Muscle of leg (tissue), 11 donors: ENCODE results near the gene ZBTB7A. TPM values are rescaled to one million over a fixed set of nuclear protein-coding genes. Genes with fewer than 3 reads are reported as not detected.

Source experiments
- DNase-seq: peaks from one replicate; pipeline ENCODE4 v3.0.0; 2013
- H3K27ac ChIP-seq: one replicate; pipeline ENCODE4 v1.5.1; 2013; ENCODE audit warnings: mild to moderate bottlenecking, low read length, control low read depth
- H3K27me3 ChIP-seq: one replicate; pipeline ENCODE4 v1.6.1; 2013; ENCODE audit warnings: low read length; ENCODE audit not compliant: control insufficient read depth, insufficient read depth
- H3K36me3 ChIP-seq: one replicate; pipeline ENCODE4 v1.6.1; 2013; ENCODE audit warnings: low read length; ENCODE audit not compliant: control insufficient read depth, insufficient read depth
- H3K4me1 ChIP-seq: one replicate; pipeline ENCODE4 v1.6.1; 2013; ENCODE audit warnings: low read length; ENCODE audit not compliant: control insufficient read depth, insufficient read depth
- H3K4me3 ChIP-seq: one replicate; pipeline ENCODE4 v1.5.1; 2013; ENCODE audit warnings: low read length, control low read depth
- H3K9me3 ChIP-seq: replicated peaks from 2 replicates; pipeline ENCODE4 v1.6.1; 2013; ENCODE audit warnings: low read depth, low read length; ENCODE audit not compliant: control insufficient read depth
- WGBS: methylation state at CpG from one replicate; pipeline ENCODE4 v1.1.5; 2013; ENCODE audit warnings: missing lambda C conversion rate; ENCODE audit not compliant: insufficient coverage; 5-methylcytosine and 5-hydroxymethylcytosine counted together
- polyA plus RNA-seq, 8 donors: library from polyadenylated mRNA; unstranded; fragments of 120-200 nt; gene quantifications; one replicate each; pipeline versions ENCODE4 v1.2.1 to v1.2.3, GENCODE V29; 2013; ENCODE audit warnings: inconsistent platforms in 1 of 8, low replicate concordance in 1 of 8; ENCODE audit not compliant: insufficient read length in 8 of 8, insufficient read depth in 1 of 8
- total RNA-seq: library from RNA; stranded (reverse); fragments of 120-200 nt; gene quantifications from one replicate; pipeline ENCODE4 v1.2.4, GENCODE V29; 2013

Gene ZBTB7A
- total and polyA plus RNA-seq, 9 donors, result 4.2 to 10.9 (median 8.2) TPM

- no peak for DNase-seq
- H3K36me3 ChIP-seq, result peaks cover 6% of the 10 kb centered on the region
- H3K27ac ChIP-seq, result peak overlapping the region; percentile 51
- peaks cover 12% of the 10 kb centered on the region for H3K4me1 ChIP-seq
- 80% methylated on average over 1 of the region's 8 CpGs for WGBS
- H3K9me3 ChIP-seq, result no peaks in the 10 kb centered on the region
- no peaks in the 10 kb centered on the region for H3K27me3 ChIP-seq
- peak overlapping the region; percentile 39 for H3K4me3 ChIP-seq
Observed at GRCh38 chr19:4084547-4084877, 17.8 kb upstream of the ZBTB7A start.

GRCh38 chr19:4083677-4084546 is 17.2 kb upstream of the ZBTB7A start:
- Histone ChIP-seq H3K9me3 (no peaks in the 10 kb centered on the region), H3K27me3 (no peaks in the 10 kb centered on the region), H3K36me3 (no peaks in the 10 kb centered on the region), H3K4me3 (peak overlapping the region; percentile 39), H3K27ac (peak overlapping the region; percentile 62), H3K4me1 (peaks cover 9% of the 10 kb centered on the region)
- peak; percentile 85 for DNase-seq
- 60% methylated on average over 16 of the region's 28 CpGs for WGBS

- Histone ChIP-seq H3K4me1 (peaks cover 24% of the 10 kb centered on the region), H3K27me3 (peaks cover 2% of the 10 kb centered on the region), H3K4me3 (no peak overlapping the region), H3K27ac (no peak overlapping the region), H3K9me3 (no peaks in the 10 kb centered on the region), H3K36me3 (no peaks in the 10 kb centered on the region)
- DNase-seq, result no peak
- 73% methylated on average over 5 of the region's 9 CpGs for WGBS
Observed at GRCh38 chr19:4082172-4082571, 15.5 kb upstream of the ZBTB7A start.

- Histone ChIP-seq H3K27me3 (peaks cover 2% of the 10 kb centered on the region), H3K4me1 (peaks cover 26% of the 10 kb centered on the region), H3K9me3 (no peaks in the 10 kb centered on the region), H3K4me3 (no peak overlapping the region), H3K36me3 (no peaks in the 10 kb centered on the region), H3K27ac (no peak overlapping the region)
- DNase-seq, result no peak
- WGBS, result 5% methylated on average over 1 of the region's 2 CpGs
Observed at GRCh38 chr19:4081441-4082129, 14.9 kb upstream of the ZBTB7A start.

- Histone ChIP-seq H3K4me3 (no peak overlapping the region), H3K27ac (no peak overlapping the region), H3K36me3 (no peaks in the 10 kb centered on the region), H3K9me3 (no peaks in the 10 kb centered on the region), H3K4me1 (peaks cover 26% of the 10 kb centered on the region), H3K27me3 (peaks cover 2% of the 10 kb centered on the region)
- no CpG with 5 or more reads among the region's 6 CpGs for WGBS
- no peak for DNase-seq
Observed at GRCh38 chr19:4080473-4080872, 13.8 kb upstream of the ZBTB7A start.

- peaks cover 16% of the 10 kb centered on the region for H3K4me1 ChIP-seq
- peak overlapping the region; percentile 48 for H3K4me3 ChIP-seq
- H3K36me3 ChIP-seq, result no peaks in the 10 kb centered on the region
- DNase-seq, result peak; percentile 86
- no peaks in the 10 kb centered on the region for H3K9me3 ChIP-seq
- WGBS, result 5% methylated on average over 13 of the region's 33 CpGs
- peaks cover 2% of the 10 kb centered on the region for H3K27me3 ChIP-seq
- peak overlapping the region; percentile 45 for H3K27ac ChIP-seq
Observed at GRCh38 chr19:4077800-4078684, 11.3 kb upstream of the ZBTB7A start.

GRCh38 chr19:4077007-4077374 is 10.3 kb upstream of the ZBTB7A start:
- Histone ChIP-seq H3K27me3 (peaks cover 2% of the 10 kb centered on the region), H3K9me3 (no peaks in the 10 kb centered on the region), H3K27ac (no peak overlapping the region), H3K4me1 (peaks cover 16% of the 10 kb centered on the region), H3K36me3 (no peaks in the 10 kb centered on the region), H3K4me3 (no peak overlapping the region)
- peak; percentile 7 for DNase-seq
- 95% methylated on average over 2 of the region's 3 CpGs for WGBS

GRCh38 chr19:4075373-4075772 is 8.7 kb upstream of the ZBTB7A start:
- Histone ChIP-seq H3K4me3 (no peak overlapping the region), H3K9me3 (no peaks in the 10 kb centered on the region), H3K27ac (no peak overlapping the region), H3K4me1 (peaks cover 16% of the 10 kb centered on the region), H3K36me3 (no peaks in the 10 kb centered on the region), H3K27me3 (peaks cover 2% of the 10 kb centered on the region)
- DNase-seq, result no peak
- 72% methylated on average over 8 of the region's 9 CpGs for WGBS

- no peak for DNase-seq
- Histone ChIP-seq H3K4me1 (peaks cover 9% of the 10 kb centered on the region), H3K36me3 (no peaks in the 10 kb centered on the region), H3K4me3 (no peak overlapping the region), H3K27me3 (peaks cover 6% of the 10 kb centered on the region), H3K9me3 (no peaks in the 10 kb centered on the region), H3K27ac (no peak overlapping the region)
- 100% methylated on average over 2 of the region's 3 CpGs for WGBS
Observed at GRCh38 chr19:4071610-4072009, 4.9 kb upstream of the ZBTB7A start.
